ENCODE results near the gene YOD1. TPM values are rescaled to one million over a fixed set of nuclear protein-coding genes. Genes with fewer than 3 reads are reported as not detected.

YOD1 gene
- total and polyA plus RNA-seq, 2 of the 4 experiments (the other 2 are of a cell fraction) = 1.8 to 5.4 TPM

- H3K79me1 ChIP-seq (ENCODE audit: low read depth in 1 of 2, low read length in 2 of 2) = peaks cover 0 to 8% of the 10 kb centered on the region in 2 experiments; a peak in 1 of 4 replicates
- ATAC-seq (ENCODE audit: low read depth) (no peak), DNase-seq (no peak)
- H2AK9ac ChIP-seq (replicated peaks; ENCODE audit: low read depth, low read length, poor library complexity) = no peak overlapping the region
- H3K18ac ChIP-seq (ENCODE audit: low read depth, low read length) = no peak overlapping the region
- no peak overlapping the region for H4K8ac ChIP-seq (ENCODE audit: low read depth in 2 of 2, low read length in 2 of 2)
- H3K9me3 ChIP-seq (ENCODE audit: control insufficient read depth, insufficient read depth, low read length) = no peaks in the 10 kb centered on the region
- 0 out of 2 replicates have a peak, but pooled peaks cover 2% of the 10 kb centered on the region for H3K4me1 ChIP-seq (ENCODE audit: control insufficient read depth, insufficient read depth, low read length)
- TF ChIP-seq RCOR1 (IDR thresholded peaks at IDR 0.05; ENCODE audit: insufficient replicate concordance, low read length) (no peak), RFX5 (IDR thresholded peaks at IDR 0.05; ENCODE audit: low read depth, low read length) (no peak), RAD21 (IDR thresholded peaks at IDR 0.05; ENCODE audit: low read length) (no peak), MXI1 (IDR thresholded peaks at IDR 0.05; ENCODE audit: borderline replicate concordance, low read depth, low read length) (no peak), NFE2L2 (IDR thresholded peaks at IDR 0.05; ENCODE audit: low read depth, low read length) (no peak), MAFK (IDR thresholded peaks at IDR 0.05; ENCODE audit: low read depth, low read length) (no peak), MAZ (IDR thresholded peaks at IDR 0.05; ENCODE audit: borderline replicate concordance, low read depth, low read length) (no peak), CHD1 (IDR thresholded peaks at IDR 0.05; ENCODE audit: low read depth, low read length) (no peak), POLR2A (IDR thresholded peaks at IDR 0.05; ENCODE audit: low read depth, low read length) (no peak), SMC3 (IDR thresholded peaks at IDR 0.05; ENCODE audit: low read depth, low read length) (no peak), ELK1 (IDR thresholded peaks at IDR 0.05; ENCODE audit: borderline replicate concordance, low read depth, low read length) (no peak), FOS (IDR thresholded peaks at IDR 0.05; ENCODE audit: low read depth, low read length) (no peak), USF2 (IDR thresholded peaks at IDR 0.05; ENCODE audit: low read depth, low read length) (no peak), CEBPB (IDR thresholded peaks at IDR 0.05; ENCODE audit: low read depth, low read length) (no peak), CTCF (conservative IDR thresholded peaks at IDR 0.05; ENCODE audit: low read depth, low read length) (no peak), BHLHE40 (IDR thresholded peaks at IDR 0.05; ENCODE audit: low read depth, low read length) (no peak)
- H4K91ac ChIP-seq (ENCODE audit: insufficient read depth, low read depth, low read length) = no peak overlapping the region
- H3K14ac ChIP-seq (replicated peaks; ENCODE audit: low read depth, low read length) = no peak overlapping the region
- no peak overlapping the region for H2BK15ac ChIP-seq (ENCODE audit: low read depth, low read length)
- H3K4ac ChIP-seq (ENCODE audit: low read depth, low read length) = no peak overlapping the region
- H3K23ac ChIP-seq (ENCODE audit: low read depth, low read length) = no peak overlapping the region
- dilution Hi-C loops (cut with HindIII; ENCODE audit: low sequenced_read_pairs, unreplicated experiment) (no loop called here), intact Hi-C loops (cut with micrococcal nuclease) (no loop called here), in situ Hi-C loops (cut with MboI; ENCODE audit: low sequenced_read_pairs) (no loop called here)
- no peak overlapping the region for H2AK5ac ChIP-seq (ENCODE audit: low read depth, low read length)
- peaks cover 7% of the 10 kb centered on the region for H3K27me3 ChIP-seq (ENCODE audit: control insufficient read depth, insufficient read depth, low read length)
- no peak overlapping the region for H3K9ac ChIP-seq (ENCODE audit: low read depth, low read length)
- no peak overlapping the region for H3K4me2 ChIP-seq (ENCODE audit: low read depth, low read length)
- CTCF ChIA-PET = no interaction called here
- POLR2A ChIA-PET (ENCODE audit: unreplicated experiment) = no interaction called here
- no peak overlapping the region for H2BK5ac ChIP-seq (ENCODE audit: low read depth, low read length, poor library complexity, severe bottlenecking)
- no peak overlapping the region for H2AFZ ChIP-seq (replicated peaks; ENCODE audit: low read length, poor library complexity)
- no TSS peak for BruUV-seq (replicated peaks)
- H3K36me3 ChIP-seq (ENCODE audit: control insufficient read depth, insufficient read depth, low read length) = no peaks in the 10 kb centered on the region
- no peak overlapping the region for H3K4me3 ChIP-seq (ENCODE audit: insufficient read depth, low read depth, low read length)
- no peak overlapping the region for H4K5ac ChIP-seq (ENCODE audit: low read depth, low read length)
- H4K20me1 ChIP-seq (ENCODE audit: insufficient read depth, low read length) = no peaks in the 10 kb centered on the region
- H3K9me1 ChIP-seq (ENCODE audit: insufficient read depth, low read length) = peaks cover 7% of the 10 kb centered on the region
- H3K56ac ChIP-seq (ENCODE audit: extremely low read depth, insufficient read depth, low read length) = no peak overlapping the region
- H2BK120ac ChIP-seq (ENCODE audit: low read depth, low read length) = no peak overlapping the region
- H3K27ac ChIP-seq (ENCODE audit: insufficient read depth, low read length) = no peak overlapping the region
- no CpG with 5 or more reads among the region's 3 CpGs for WGBS, 2 experiments (ENCODE audit: extremely low coverage in 2 of 2, insufficient read length in 1 of 2)
- no peak overlapping the region for H2BK20ac ChIP-seq (ENCODE audit: low read depth, low read length)
Measured at GRCh38 chr1:207055386-207056001, 4.5 kb upstream of the YOD1 start.

Measured in IMR-90 (cell line).